Measurements from ENCODE around the gene CERKL.
A peak's percentile ranks its signal among the peaks of the same experiment; 100 is the strongest.

The CERKL gene

DNA sequence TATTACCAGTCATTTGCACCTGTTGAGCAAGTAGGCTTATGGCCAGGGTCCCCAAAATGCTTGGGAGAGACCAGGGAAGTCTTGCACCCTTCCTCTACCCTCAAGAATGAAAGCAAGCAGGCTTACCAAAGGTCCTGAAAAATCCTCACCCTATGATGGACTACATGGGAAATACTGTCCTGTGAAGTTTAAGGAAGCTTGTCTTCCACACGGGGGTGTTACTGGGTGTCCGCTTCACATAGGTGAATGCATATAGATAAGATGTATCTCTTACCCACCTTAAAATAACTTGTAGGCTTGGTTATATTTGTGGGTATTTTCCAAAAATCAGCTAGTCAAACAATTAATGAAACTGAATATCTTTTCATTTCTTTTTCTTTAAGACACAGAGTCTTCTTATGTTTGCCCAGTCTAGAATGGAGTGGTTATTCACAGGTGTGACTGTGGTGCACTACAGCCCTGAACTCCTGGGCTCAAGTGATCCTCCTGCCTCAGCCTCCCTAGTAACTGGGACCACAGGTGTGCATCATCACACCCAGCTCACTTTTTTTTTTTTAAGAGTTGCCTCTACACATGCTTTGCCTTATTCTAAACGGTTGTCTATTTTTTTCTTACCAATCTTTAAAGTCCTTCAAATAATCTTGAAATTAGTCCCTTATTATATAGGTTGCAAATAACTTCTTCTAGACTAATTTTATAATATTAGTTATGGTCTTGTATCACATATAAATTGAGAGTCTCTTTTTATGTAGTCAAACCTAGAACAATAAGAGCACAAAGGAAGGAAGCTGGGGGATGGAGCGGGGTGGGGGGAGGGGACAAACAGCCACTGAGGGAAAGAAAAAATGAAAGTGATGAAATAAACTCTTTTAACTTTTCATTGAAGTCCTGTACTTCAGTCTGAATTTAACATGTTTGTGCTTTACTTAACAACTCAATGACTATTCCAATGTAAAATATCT is 49.0 kb downstream of the CERKL start:
- H3K4me3 ChIP-seq (ENCODE audit: low read depth, low read length): no peak overlapping the region
- no peak for DNase-seq (ENCODE audit: low read depth)
- TF ChIP-seq, protein P1, sequence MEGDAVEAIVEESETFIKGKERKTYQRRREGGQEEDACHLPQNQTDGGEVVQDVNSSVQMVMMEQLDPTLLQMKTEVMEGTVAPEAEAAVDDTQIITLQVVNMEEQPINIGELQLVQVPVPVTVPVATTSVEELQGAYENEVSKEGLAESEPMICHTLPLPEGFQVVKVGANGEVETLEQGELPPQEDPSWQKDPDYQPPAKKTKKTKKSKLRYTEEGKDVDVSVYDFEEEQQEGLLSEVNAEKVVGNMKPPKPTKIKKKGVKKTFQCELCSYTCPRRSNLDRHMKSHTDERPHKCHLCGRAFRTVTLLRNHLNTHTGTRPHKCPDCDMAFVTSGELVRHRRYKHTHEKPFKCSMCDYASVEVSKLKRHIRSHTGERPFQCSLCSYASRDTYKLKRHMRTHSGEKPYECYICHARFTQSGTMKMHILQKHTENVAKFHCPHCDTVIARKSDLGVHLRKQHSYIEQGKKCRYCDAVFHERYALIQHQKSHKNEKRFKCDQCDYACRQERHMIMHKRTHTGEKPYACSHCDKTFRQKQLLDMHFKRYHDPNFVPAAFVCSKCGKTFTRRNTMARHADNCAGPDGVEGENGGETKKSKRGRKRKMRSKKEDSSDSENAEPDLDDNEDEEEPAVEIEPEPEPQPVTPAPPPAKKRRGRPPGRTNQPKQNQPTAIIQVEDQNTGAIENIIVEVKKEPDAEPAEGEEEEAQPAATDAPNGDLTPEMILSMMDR (conservative IDR thresholded peaks at IDR 0.05; ENCODE audit: low read depth, low read length): no peak

DNA sequence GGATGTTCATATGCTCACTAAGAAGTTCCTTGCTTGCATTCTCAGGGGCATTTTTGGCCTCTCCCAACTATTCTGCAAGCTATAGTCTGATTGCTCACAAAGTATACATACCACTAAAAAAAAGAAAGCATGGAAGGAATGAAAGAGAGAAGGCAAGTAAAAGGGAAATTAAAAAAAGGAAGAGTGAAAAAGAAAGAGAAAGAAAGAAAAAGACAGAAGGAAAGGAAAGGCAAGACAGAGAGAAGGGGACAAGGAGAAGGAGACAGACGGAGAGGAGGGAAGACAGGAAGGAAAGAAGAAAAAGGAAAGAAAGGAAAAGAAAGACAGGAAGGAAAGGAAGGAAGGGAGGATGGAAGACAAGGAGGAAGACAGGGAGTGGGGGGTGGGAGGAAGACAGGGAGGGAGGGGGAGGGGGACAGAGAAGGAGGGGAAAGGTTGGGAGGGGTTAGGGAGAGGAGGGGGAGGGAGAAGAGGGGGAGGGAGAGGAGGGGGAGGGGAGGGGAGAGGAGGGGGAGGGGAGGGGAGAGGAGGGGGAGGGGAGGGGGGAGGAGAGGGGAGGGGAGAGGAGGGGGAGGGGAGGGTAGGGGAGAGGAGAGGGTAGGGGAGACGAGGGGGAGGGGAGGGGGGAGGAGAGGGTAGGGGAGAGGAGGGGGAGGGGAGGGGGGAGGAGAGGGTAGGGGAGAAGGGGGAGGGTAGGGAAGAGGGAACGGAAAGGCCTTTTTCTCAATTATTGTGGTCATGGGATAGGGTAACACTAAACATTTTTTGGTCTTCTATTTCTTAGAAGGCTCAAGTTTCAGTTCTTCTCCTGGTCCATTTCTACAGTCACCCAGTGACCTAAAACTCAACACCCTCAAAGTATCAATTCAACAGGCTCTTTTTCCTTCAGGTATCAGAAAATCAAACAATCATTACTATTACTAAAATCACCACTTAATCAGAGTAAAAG is 50.7 kb downstream of the CERKL start:
- no peak overlapping the region for H3K4me3 ChIP-seq (ENCODE audit: low read depth, low read length)

DNA sequence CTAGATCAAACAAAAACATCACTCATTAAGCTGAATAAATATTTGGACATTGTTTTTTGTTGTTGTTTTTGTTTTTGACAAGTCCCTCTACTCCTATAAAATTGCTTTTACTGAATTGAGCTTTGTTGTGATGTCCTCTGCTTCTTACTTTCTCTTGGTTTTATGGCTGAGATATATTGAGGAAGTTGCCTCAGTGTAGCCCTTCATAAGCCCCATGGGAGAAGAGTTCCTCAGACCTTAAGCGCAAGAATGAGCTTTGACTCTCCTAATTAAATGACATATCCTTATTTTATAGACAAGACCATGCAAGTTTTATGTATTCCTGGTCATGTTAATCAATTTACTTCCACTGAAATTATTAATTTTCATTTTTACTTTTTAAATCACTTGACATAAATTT is 54.9 kb downstream of the CERKL start:
- DNase-seq (ENCODE audit: low read depth): no peak
- TF ChIP-seq, protein P1 (conservative IDR thresholded peaks at IDR 0.05; ENCODE audit: low read depth, low read length): no peak
- no peak overlapping the region for H3K4me3 ChIP-seq (ENCODE audit: low read depth, low read length)

More for the DNA sequence above, 50.7 kb downstream of the CERKL start:
- no peak for DNase-seq (ENCODE audit: low read depth)
- TF ChIP-seq, protein P1 (conservative IDR thresholded peaks at IDR 0.05; ENCODE audit: low read depth, low read length): no peak

DNA sequence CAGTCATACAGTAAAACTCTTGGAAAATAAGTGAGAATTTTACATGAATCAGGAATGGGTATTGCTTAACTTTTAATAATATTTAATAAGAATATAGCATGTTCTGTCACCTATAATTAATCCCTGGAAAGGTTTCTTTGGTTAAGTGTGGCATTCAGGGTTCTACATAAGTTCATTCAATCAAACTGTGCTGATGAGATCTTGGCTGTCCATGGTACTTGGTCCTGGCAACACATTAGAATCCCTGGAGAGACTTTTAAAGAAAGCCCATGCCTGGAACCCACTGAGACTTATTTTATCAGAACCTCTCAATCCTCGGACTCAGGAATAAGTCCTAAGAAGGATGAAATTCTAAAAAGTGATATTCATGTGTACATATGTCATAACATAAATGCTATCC is 60.3 kb downstream of the CERKL start:
- peak; percentile 7 for DNase-seq (ENCODE audit: low read depth)
- no peak overlapping the region for H3K4me3 ChIP-seq (ENCODE audit: low read depth, low read length)
- TF ChIP-seq, protein P1 (conservative IDR thresholded peaks at IDR 0.05; ENCODE audit: low read depth, low read length): no peak

DNA sequence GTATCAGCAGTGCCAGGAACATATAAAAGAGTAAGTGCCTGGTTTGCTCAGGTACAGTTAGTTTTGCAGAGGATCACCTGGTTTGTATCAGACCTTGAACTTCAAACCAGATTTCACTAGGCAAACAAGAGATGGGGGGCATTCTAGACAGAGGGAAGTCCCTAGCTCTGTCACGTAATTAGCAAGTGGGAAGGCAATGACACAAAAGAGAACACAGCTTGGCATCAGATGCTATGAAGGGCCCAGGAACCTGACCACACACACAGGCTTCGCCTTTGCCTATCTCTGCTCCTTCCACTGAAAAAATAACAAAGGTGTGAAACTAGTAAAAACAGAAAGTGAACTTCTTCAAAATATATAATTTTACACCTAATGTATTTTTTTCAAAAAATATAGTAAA is 62.6 kb downstream of the CERKL start:
- TF ChIP-seq, protein P1 (conservative IDR thresholded peaks at IDR 0.05; ENCODE audit: low read depth, low read length): no peak
- no peak for DNase-seq (ENCODE audit: low read depth)
- no peak overlapping the region for H3K4me3 ChIP-seq (ENCODE audit: low read depth, low read length)

DNA sequence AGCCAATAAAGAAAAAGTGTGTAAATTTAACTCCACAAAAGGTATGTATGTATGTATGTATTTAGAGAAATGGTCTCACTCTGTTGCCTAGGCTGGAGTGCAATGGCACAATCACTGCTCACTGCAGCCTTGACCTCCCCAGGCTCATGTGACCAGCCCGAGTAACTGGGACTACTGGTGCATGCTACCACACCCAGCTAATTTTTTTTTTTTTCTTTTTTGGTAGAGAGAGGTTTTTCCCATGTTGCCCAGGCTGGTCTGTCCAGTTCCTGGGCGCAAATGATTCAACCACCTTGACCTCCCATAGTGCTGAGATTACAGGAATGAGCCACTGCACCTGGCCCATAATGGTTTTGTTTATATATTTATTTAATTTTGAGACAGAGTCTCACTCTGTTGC is 67.1 kb downstream of the CERKL start:
- DNase-seq (ENCODE audit: low read depth): no peak
- TF ChIP-seq, protein P1 (conservative IDR thresholded peaks at IDR 0.05; ENCODE audit: low read depth, low read length): no peak
- H3K4me3 ChIP-seq (ENCODE audit: low read depth, low read length): no peak overlapping the region
